Memory B cell (primary cell): ENCODE data around the gene TSPAN32.

Experiments
- ATAC-seq: fragments of 150-1000 bp; cut with Tn5 transposase; 2 replicates; pipeline ENCODE4 v1.10.0; 2021; ENCODE audit warnings: low read depth, mild to moderate bottlenecking, moderate library complexity
- DNase-seq, 2 donors: peaks; one replicate each; pipeline ENCODE4 v3.0.0; 2022; ENCODE audit warnings: low spot score in 2 of 2
- H3K27ac Mint-ChIP-seq: one replicate; pipeline ENCODE4 v1.8.0; 2022; ENCODE audit warnings: mild to moderate bottlenecking, moderate library complexity, mixed read lengths
- H3K27me3 Mint-ChIP-seq: one replicate; pipeline ENCODE4 v1.8.0; 2022; ENCODE audit warnings: mixed read lengths
- H3K36me3 Mint-ChIP-seq: one replicate; pipeline ENCODE4 v1.8.0; 2022; ENCODE audit warnings: mild to moderate bottlenecking, mixed read lengths
- H3K4me1 Mint-ChIP-seq: one replicate; pipeline ENCODE4 v1.8.0; 2022; ENCODE audit warnings: mixed read lengths
- H3K4me3 Mint-ChIP-seq: one replicate; pipeline ENCODE4 v1.8.0; 2022; ENCODE audit warnings: mild to moderate bottlenecking, moderate library complexity, mixed read lengths
- H3K9me3 Mint-ChIP-seq: one replicate; pipeline ENCODE4 v1.8.0; 2022; ENCODE audit warnings: mixed read lengths

Gene TSPAN32

GRCh38 chr11:2300936-2301630 lies 730 bp upstream of the TSPAN32 start:
- no peaks in the 10 kb centered on the region for H3K27me3 Mint-ChIP-seq
- ATAC-seq (peak; percentile 46), DNase-seq (peak in 1 of 2 donors; percentile 34)
- no peaks in the 10 kb centered on the region for H3K9me3 Mint-ChIP-seq
- peak overlapping the region; percentile 92 for H3K4me3 Mint-ChIP-seq
- peaks cover 6% of the 10 kb centered on the region for H3K36me3 Mint-ChIP-seq
- peak overlapping the region; percentile 90 for H3K27ac Mint-ChIP-seq
- peaks cover 27% of the 10 kb centered on the region for H3K4me1 Mint-ChIP-seq

GRCh38 chr11:2302306-2302895 lies 588 bp downstream of the TSPAN32 start:
- Mint-ChIP-seq H3K27ac (peak overlapping the region; percentile 90), H3K27me3 (no peaks in the 10 kb centered on the region), H3K36me3 (peaks cover 3% of the 10 kb centered on the region), H3K4me3 (peak overlapping the region; percentile 92), H3K4me1 (peaks cover 29% of the 10 kb centered on the region), H3K9me3 (no peaks in the 10 kb centered on the region)
- DNase-seq (no peak), ATAC-seq (no peak)

GRCh38 chr11:2302896-2303626 lies 1.2 kb downstream of the TSPAN32 start:
- Mint-ChIP-seq H3K36me3 (peaks cover 2% of the 10 kb centered on the region), H3K4me3 (peak overlapping the region; percentile 92), H3K27ac (no peak overlapping the region), H3K9me3 (no peaks in the 10 kb centered on the region), H3K27me3 (peaks cover 2% of the 10 kb centered on the region), H3K4me1 (peaks cover 28% of the 10 kb centered on the region)
- ATAC-seq = no peak
- DNase-seq = no peak

GRCh38 chr11:2303627-2304505 lies 2.1 kb downstream of the TSPAN32 start:
- ATAC-seq (no peak), DNase-seq (no peak)
- no peak overlapping the region for H3K27ac Mint-ChIP-seq
- peaks cover 2% of the 10 kb centered on the region for H3K36me3 Mint-ChIP-seq
- H3K9me3 Mint-ChIP-seq = no peaks in the 10 kb centered on the region
- H3K4me1 Mint-ChIP-seq = peaks cover 28% of the 10 kb centered on the region
- H3K27me3 Mint-ChIP-seq = peaks cover 2% of the 10 kb centered on the region
- no peak overlapping the region for H3K4me3 Mint-ChIP-seq

- H3K4me1 Mint-ChIP-seq = peaks cover 25% of the 10 kb centered on the region
- peaks cover 2% of the 10 kb centered on the region for H3K27me3 Mint-ChIP-seq
- H3K9me3 Mint-ChIP-seq = no peaks in the 10 kb centered on the region
- no peaks in the 10 kb centered on the region for H3K36me3 Mint-ChIP-seq
- no peak for ATAC-seq
- no peak for DNase-seq
- H3K4me3 Mint-ChIP-seq = no peak overlapping the region
- no peak overlapping the region for H3K27ac Mint-ChIP-seq
Measured at GRCh38 chr11:2304506-2305139, 2.8 kb downstream of the TSPAN32 start.

GRCh38 chr11:2305140-2305778 lies 3.4 kb downstream of the TSPAN32 start:
- Mint-ChIP-seq H3K9me3 (no peaks in the 10 kb centered on the region), H3K36me3 (no peaks in the 10 kb centered on the region)
- peak; percentile 70 for ATAC-seq

GRCh38 chr11:2305788-2306451 lies 4.1 kb downstream of the TSPAN32 start:
- Mint-ChIP-seq H3K27me3 (peaks cover 2% of the 10 kb centered on the region), H3K36me3 (no peaks in the 10 kb centered on the region), H3K27ac (peak overlapping the region; percentile 30), H3K4me3 (peak overlapping the region; percentile 49), H3K4me1 (peaks cover 17% of the 10 kb centered on the region), H3K9me3 (no peaks in the 10 kb centered on the region)
- no peak for DNase-seq
- ATAC-seq = no peak

More at GRCh38 chr11:2305140-2305778, 3.4 kb downstream of the TSPAN32 start:
- H3K27me3 Mint-ChIP-seq = peaks cover 2% of the 10 kb centered on the region
- H3K4me1 Mint-ChIP-seq = peaks cover 23% of the 10 kb centered on the region
- H3K27ac Mint-ChIP-seq = no peak overlapping the region
- no peak overlapping the region for H3K4me3 Mint-ChIP-seq
- peak; percentile 80 to 92 for DNase-seq

GRCh38 chr11:2306452-2306823 lies 4.6 kb downstream of the TSPAN32 start:
- H3K9me3 Mint-ChIP-seq = no peaks in the 10 kb centered on the region
- no peak for ATAC-seq
- no peak for DNase-seq
- peaks cover 2% of the 10 kb centered on the region for H3K27me3 Mint-ChIP-seq
- peaks cover 17% of the 10 kb centered on the region for H3K4me1 Mint-ChIP-seq
- no peaks in the 10 kb centered on the region for H3K36me3 Mint-ChIP-seq
- peak overlapping the region; percentile 30 for H3K27ac Mint-ChIP-seq
- H3K4me3 Mint-ChIP-seq = peak overlapping the region; percentile 49

GRCh38 chr11:2306877-2307500 lies 5.2 kb downstream of the TSPAN32 start:
- Mint-ChIP-seq H3K9me3 (no peaks in the 10 kb centered on the region), H3K27ac (peak overlapping the region; percentile 30), H3K27me3 (peaks cover 2% of the 10 kb centered on the region), H3K36me3 (no peaks in the 10 kb centered on the region), H3K4me3 (no peak overlapping the region), H3K4me1 (peaks cover 13% of the 10 kb centered on the region)
- no peak for ATAC-seq
- DNase-seq = no peak

GRCh38 chr11:2307501-2308331 lies 5.9 kb downstream of the TSPAN32 start:
- Mint-ChIP-seq H3K4me3 (no peak overlapping the region), H3K27ac (no peak overlapping the region), H3K9me3 (no peaks in the 10 kb centered on the region), H3K27me3 (peaks cover 2% of the 10 kb centered on the region), H3K36me3 (no peaks in the 10 kb centered on the region), H3K4me1 (peaks cover 11% of the 10 kb centered on the region)
- ATAC-seq (no peak), DNase-seq (no peak)

- Mint-ChIP-seq H3K36me3 (no peaks in the 10 kb centered on the region), H3K27me3 (peaks cover 3% of the 10 kb centered on the region), H3K27ac (no peak overlapping the region), H3K9me3 (no peaks in the 10 kb centered on the region), H3K4me1 (peaks cover 10% of the 10 kb centered on the region), H3K4me3 (no peak overlapping the region)
- ATAC-seq (no peak), DNase-seq (no peak)
Measured at GRCh38 chr11:2308713-2309112, 6.9 kb downstream of the TSPAN32 start.
